Left ventricle myocardium inferior (tissue), 1 donor: ENCODE results near the gene PXYLP1. TPM values are rescaled to one million over a fixed set of nuclear protein-coding genes. Genes with fewer than 3 reads are reported as not detected.
A peak's percentile ranks its signal among the peaks of the same experiment; 100 is the strongest.

ENCODE experiments used
- DNase-seq: peaks from one replicate; pipeline ENCODE4 v3.0.0-alpha.2; 2020
- H3K27ac ChIP-seq: fragments of 200-600 bp; replicated peaks from 2 replicates; pipeline ENCODE4 v1.8.0; 2021
- H3K27me3 ChIP-seq: fragments of 200-600 bp; 2 replicates; pipeline ENCODE4 v1.8.0; 2021; ENCODE audit warnings: low read depth
- H3K36me3 ChIP-seq: fragments of 200-600 bp; 2 replicates; pipeline ENCODE4 v1.8.0; 2021
- H3K4me1 ChIP-seq: fragments of 200-600 bp; 2 replicates; pipeline ENCODE4 v1.8.0; 2021
- H3K4me3 ChIP-seq: fragments of 200-600 bp; 2 replicates; pipeline ENCODE4 v1.8.0; 2021; ENCODE audit warnings: mild to moderate bottlenecking, moderate library complexity
- H3K9me3 ChIP-seq: fragments of 200-600 bp; replicated peaks from 2 replicates; pipeline ENCODE4 v1.8.0; 2021
- CTCF ChIP-seq: fragments of 200-600 bp; IDR thresholded peaks from 2 replicates; pipeline ENCODE4 v1.8.0; 2021; ENCODE audit warnings: antibody characterized with exemption, mild to moderate bottlenecking, borderline replicate concordance
- intact Hi-C: fragments of 100-400 bp; cut with micrococcal nuclease; formaldehyde crosslinking; loops from one replicate; pipeline ENCODE4 v1.11.0; 2022
- total RNA-seq: library from RNA; stranded (reverse); fragmentation: NEBNext Ultra II Directional; extraction: Animal tissue kit (Norgen Biotek cat#: 25700); gene quantifications from one replicate; pipeline ENCODE4 v1.2.1, GENCODE V29; 2021
- donor health status: DM: no; HTN: yes; CAD: no; lungs with severe emphysema.

The PXYLP1 gene
- total RNA-seq, 1 donor from 2014 or later = 25.6 TPM

- no peak for DNase-seq
- Histone ChIP-seq H3K4me1 (peaks cover 31% of the 10 kb centered on the region), H3K4me3 (no peak overlapping the region), H3K27me3 (no peaks in the 10 kb centered on the region), H3K27ac (no peak overlapping the region), H3K9me3 (no peaks in the 10 kb centered on the region), H3K36me3 (peaks cover 40% of the 10 kb centered on the region)
- TF ChIP-seq CTCF = no peak
- intact Hi-C loops = no loop called here
Observed at GRCh38 chr3:141287326-141287725, 55.7 kb downstream of the PXYLP1 start.

- DNase-seq = no peak
- H3K9me3 ChIP-seq = no peaks in the 10 kb centered on the region
- no peak overlapping the region for H3K4me3 ChIP-seq
- no peaks in the 10 kb centered on the region for H3K27me3 ChIP-seq
- intact Hi-C loops = no loop called here
- no peak for TF ChIP-seq CTCF
- peaks cover 40% of the 10 kb centered on the region for H3K36me3 ChIP-seq
- H3K4me1 ChIP-seq = peaks cover 43% of the 10 kb centered on the region
- H3K27ac ChIP-seq = no peak overlapping the region
Observed at GRCh38 chr3:141288336-141288990, 56.8 kb downstream of the PXYLP1 start.

GRCh38 chr3:141289228-141289772, 57.7 kb downstream of the PXYLP1 start:
- H3K36me3 ChIP-seq = peaks cover 37% of the 10 kb centered on the region
- H3K27ac ChIP-seq = no peak overlapping the region
- H3K27me3 ChIP-seq = no peaks in the 10 kb centered on the region
- no peak overlapping the region for H3K4me3 ChIP-seq
- DNase-seq = no peak
- intact Hi-C loops = no loop called here
- peaks cover 51% of the 10 kb centered on the region for H3K4me1 ChIP-seq
- no peaks in the 10 kb centered on the region for H3K9me3 ChIP-seq
- TF ChIP-seq CTCF = no peak

GRCh38 chr3:141291559-141292355, 60.1 kb downstream of the PXYLP1 start:
- H3K36me3 ChIP-seq = peaks cover 29% of the 10 kb centered on the region
- peaks cover 46% of the 10 kb centered on the region for H3K4me1 ChIP-seq
- H3K9me3 ChIP-seq = no peaks in the 10 kb centered on the region
- no peak for DNase-seq
- H3K27ac ChIP-seq = peak overlapping the region; percentile 60
- H3K27me3 ChIP-seq = no peaks in the 10 kb centered on the region
- intact Hi-C loops = no loop called here
- no peak overlapping the region for H3K4me3 ChIP-seq
- TF ChIP-seq CTCF = no peak

GRCh38 chr3:141292356-141293058, 60.9 kb downstream of the PXYLP1 start:
- intact Hi-C loops = no loop called here
- Histone ChIP-seq H3K4me3 (no peak overlapping the region), H3K4me1 (peaks cover 46% of the 10 kb centered on the region), H3K27me3 (no peaks in the 10 kb centered on the region), H3K27ac (peak overlapping the region; percentile 60), H3K9me3 (no peaks in the 10 kb centered on the region), H3K36me3 (peaks cover 21% of the 10 kb centered on the region)
- no peak for DNase-seq
- TF ChIP-seq CTCF = no peak
